Measurements from ENCODE around the gene CFH.
"Not testable (repeated sequence)": the region's sequence is repeated elsewhere in the genome, so short reads cannot be mapped to it uniquely, and the experiment has no call there.

DNA sequence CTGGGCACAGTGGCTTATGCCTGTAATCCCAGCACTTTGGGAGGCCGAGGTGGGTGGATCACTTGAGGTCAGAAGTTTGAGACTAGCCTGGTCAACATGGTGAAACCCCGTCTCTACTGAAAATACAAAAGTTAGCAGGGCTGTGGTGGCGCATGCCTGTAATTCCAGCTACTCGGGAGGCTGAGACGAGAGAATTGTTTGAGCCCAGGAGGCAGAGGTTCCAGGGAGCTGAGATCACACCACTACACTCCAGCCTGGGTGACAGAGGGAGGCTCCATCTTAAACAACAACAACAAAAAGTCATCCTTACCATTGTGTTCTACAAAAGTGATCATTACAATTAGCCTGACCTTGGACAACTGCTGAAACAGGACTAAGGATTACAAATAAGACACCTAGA lies 12.6 kb upstream of the CFH start:
- TF ChIP-seq, protein P1, sequence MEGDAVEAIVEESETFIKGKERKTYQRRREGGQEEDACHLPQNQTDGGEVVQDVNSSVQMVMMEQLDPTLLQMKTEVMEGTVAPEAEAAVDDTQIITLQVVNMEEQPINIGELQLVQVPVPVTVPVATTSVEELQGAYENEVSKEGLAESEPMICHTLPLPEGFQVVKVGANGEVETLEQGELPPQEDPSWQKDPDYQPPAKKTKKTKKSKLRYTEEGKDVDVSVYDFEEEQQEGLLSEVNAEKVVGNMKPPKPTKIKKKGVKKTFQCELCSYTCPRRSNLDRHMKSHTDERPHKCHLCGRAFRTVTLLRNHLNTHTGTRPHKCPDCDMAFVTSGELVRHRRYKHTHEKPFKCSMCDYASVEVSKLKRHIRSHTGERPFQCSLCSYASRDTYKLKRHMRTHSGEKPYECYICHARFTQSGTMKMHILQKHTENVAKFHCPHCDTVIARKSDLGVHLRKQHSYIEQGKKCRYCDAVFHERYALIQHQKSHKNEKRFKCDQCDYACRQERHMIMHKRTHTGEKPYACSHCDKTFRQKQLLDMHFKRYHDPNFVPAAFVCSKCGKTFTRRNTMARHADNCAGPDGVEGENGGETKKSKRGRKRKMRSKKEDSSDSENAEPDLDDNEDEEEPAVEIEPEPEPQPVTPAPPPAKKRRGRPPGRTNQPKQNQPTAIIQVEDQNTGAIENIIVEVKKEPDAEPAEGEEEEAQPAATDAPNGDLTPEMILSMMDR (IDR thresholded peaks at IDR 0.05; ENCODE audit: low read depth, low read length): not testable (repeated sequence)
- not testable (repeated sequence) for TF ChIP-seq POLR2A (IDR thresholded peaks at IDR 0.05; ENCODE audit: extremely low read depth, insufficient read length); MYC (IDR thresholded peaks at IDR 0.05; ENCODE audit: low read depth, low read length)
